Panc1 (cell line): ENCODE results near the gene EFL1. TPM values are rescaled to one million over a fixed set of nuclear protein-coding genes. Genes with fewer than 3 reads are reported as not detected.

Experiments
- ATAC-seq: fragments of 200-7000 bp; cut with Tn5 transposase; 2 replicates; pipeline ENCODE4 v1.9.1; 2020; ENCODE audit warnings: mild to moderate bottlenecking, moderate library complexity
- BruUV-seq: library from RNA; stranded (reverse); fragments of 400-500 nt; replicated peaks from 2 replicates; lab custom pipeline; 2021; lab: Mats Ljungman, UMichigan
- CTCF ChIA-PET: fragments of 300-600 bp; sonication (Branson Sonifier 250); formaldehyde crosslinking; loops from one replicate; lab custom pipeline; 2022; ENCODE audit warnings: antibody characterized with exemption; lab: Charles Lee
- POLR2A ChIA-PET: fragments of 300-600 bp; sonication (Branson Sonifier 250); formaldehyde crosslinking; loops from one replicate; lab custom pipeline; 2022; ENCODE audit warnings: antibody characterized with exemption; lab: Charles Lee
- DNase-seq: peaks from one replicate; pipeline ENCODE4 v3.0.0-alpha.2; 2010; ENCODE audit warnings: low read depth, low spot score
- H3K27ac ChIP-seq: 2 replicates; pipeline ENCODE4 v1.5.1; 2011; ENCODE audit warnings: mild to moderate bottlenecking, low read length, inconsistent platforms
- H3K27me3 ChIP-seq: fragments of 200-500 bp; sonication (Bioruptor generic); 2 replicates; pipeline ENCODE4 v1.6.0; 2014; ENCODE audit warnings: low read length, inconsistent platforms; ENCODE audit not compliant: control insufficient read depth, insufficient read depth
- H3K36me3 ChIP-seq: fragments of 200-500 bp; sonication (Bioruptor generic); 2 replicates; pipeline ENCODE4 v1.5.1; 2014; ENCODE audit warnings: inconsistent platforms, mild to moderate bottlenecking, low read length, moderate library complexity; ENCODE audit not compliant: control insufficient read depth, insufficient read depth
- H3K4me1 ChIP-seq: 2 replicates; pipeline ENCODE4 v1.5.1; 2011; ENCODE audit warnings: inconsistent platforms, mild to moderate bottlenecking, low read length, moderate library complexity; ENCODE audit not compliant: control insufficient read depth, insufficient read depth
- H3K4me3 ChIP-seq, 2 experiments: 2 replicates each; pipeline ENCODE4 v1.5.1; 2011 to 2012; ENCODE audit warnings: low read depth in 2 of 2, low read length in 2 of 2, mild to moderate bottlenecking in 2 of 2, inconsistent platforms in 1 of 2, moderate library complexity in 1 of 2
- H3K9me3 ChIP-seq: fragments of 200-500 bp; sonication (Bioruptor generic); 2 replicates; pipeline ENCODE4 v1.5.1; 2014; ENCODE audit warnings: low read depth, mild to moderate bottlenecking, inconsistent platforms, low read length, moderate library complexity; ENCODE audit not compliant: control insufficient read depth, insufficient read depth
- POLR2AphosphoS5 ChIP-seq: IDR thresholded peaks from 2 replicates; pipeline ENCODE4 v1.6.1; 2012; ENCODE audit warnings: mild to moderate bottlenecking, low read depth, low read length, moderate library complexity
- SIN3A ChIP-seq: IDR thresholded peaks from 2 replicates; pipeline ENCODE4 v1.6.1; 2012; ENCODE audit warnings: low read depth, mild to moderate bottlenecking, low read length, moderate library complexity, borderline replicate concordance; ENCODE audit not compliant: insufficient read depth
- TCF7L2 ChIP-seq: IDR thresholded peaks from 2 replicates; pipeline ENCODE4 v1.6.1; 2011; ENCODE audit warnings: mild to moderate bottlenecking, low read depth, low read length, inconsistent platforms
- in situ Hi-C: cut with HindIII; loops from 2 replicates; pipeline ENCODE4 v1.10.0; 2016; ENCODE audit warnings: low sequenced_read_pairs, low pct_unique_long_range_greater_than_20kb
- intact Hi-C: fragments of 100-400 bp; cut with micrococcal nuclease; formaldehyde crosslinking; loops from one replicate; pipeline ENCODE4 v1.10.0; 2022; ENCODE audit not compliant: unreplicated experiment
- total RNA-seq: library from RNA; stranded (reverse); gene quantifications from one replicate; pipeline ENCODE4 v1.2.1, GENCODE V29; 2021; ENCODE audit not compliant: unreplicated experiment
- TF ChIP-seq, protein P1 (sequence below): fragments of 450-650 bp; IDR thresholded peaks from 2 replicates; pipeline ENCODE4 v1.5.1; 2017; ENCODE audit warnings: mild to moderate bottlenecking
- TF ChIP-seq, protein P2 (sequence below), 2 experiments: IDR thresholded peaks; 2 replicates each; pipeline ENCODE4 v1.6.1; 2011 to 2012; ENCODE audit warnings: low read depth in 2 of 2, control low read depth in 1 of 2, low read length in 1 of 2, mild to moderate bottlenecking in 1 of 2, moderate library complexity in 1 of 2; ENCODE audit not compliant: insufficient read depth in 1 of 2

The EFL1 gene
- total RNA-seq, 1 experiment from 2014 or later = 20.2 TPM

DNA sequence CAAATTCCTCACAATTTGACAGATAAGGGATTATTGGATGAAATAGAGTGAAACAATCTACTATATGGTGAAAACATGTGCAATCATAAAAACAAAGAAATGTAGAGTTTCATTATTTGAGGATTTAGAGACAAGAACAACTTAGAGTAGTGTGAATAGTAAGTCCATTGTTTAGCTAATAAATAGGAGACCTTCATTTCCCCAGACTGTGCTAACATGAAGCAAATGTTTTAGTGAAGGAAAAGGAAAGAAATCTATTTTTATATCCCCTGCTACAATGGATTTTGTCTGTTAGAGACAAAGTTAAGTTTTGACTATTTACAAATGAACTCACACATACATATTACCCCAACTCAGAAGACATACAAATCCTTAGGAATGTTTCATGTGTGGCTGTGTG lies 77.8 kb downstream of the EFL1 start:
- H3K9me3 ChIP-seq = no peaks in the 10 kb centered on the region
- TF ChIP-seq, protein P1, sequence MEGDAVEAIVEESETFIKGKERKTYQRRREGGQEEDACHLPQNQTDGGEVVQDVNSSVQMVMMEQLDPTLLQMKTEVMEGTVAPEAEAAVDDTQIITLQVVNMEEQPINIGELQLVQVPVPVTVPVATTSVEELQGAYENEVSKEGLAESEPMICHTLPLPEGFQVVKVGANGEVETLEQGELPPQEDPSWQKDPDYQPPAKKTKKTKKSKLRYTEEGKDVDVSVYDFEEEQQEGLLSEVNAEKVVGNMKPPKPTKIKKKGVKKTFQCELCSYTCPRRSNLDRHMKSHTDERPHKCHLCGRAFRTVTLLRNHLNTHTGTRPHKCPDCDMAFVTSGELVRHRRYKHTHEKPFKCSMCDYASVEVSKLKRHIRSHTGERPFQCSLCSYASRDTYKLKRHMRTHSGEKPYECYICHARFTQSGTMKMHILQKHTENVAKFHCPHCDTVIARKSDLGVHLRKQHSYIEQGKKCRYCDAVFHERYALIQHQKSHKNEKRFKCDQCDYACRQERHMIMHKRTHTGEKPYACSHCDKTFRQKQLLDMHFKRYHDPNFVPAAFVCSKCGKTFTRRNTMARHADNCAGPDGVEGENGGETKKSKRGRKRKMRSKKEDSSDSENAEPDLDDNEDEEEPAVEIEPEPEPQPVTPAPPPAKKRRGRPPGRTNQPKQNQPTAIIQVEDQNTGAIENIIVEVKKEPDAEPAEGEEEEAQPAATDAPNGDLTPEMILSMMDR = no peak
- TF ChIP-seq, protein P2, sequence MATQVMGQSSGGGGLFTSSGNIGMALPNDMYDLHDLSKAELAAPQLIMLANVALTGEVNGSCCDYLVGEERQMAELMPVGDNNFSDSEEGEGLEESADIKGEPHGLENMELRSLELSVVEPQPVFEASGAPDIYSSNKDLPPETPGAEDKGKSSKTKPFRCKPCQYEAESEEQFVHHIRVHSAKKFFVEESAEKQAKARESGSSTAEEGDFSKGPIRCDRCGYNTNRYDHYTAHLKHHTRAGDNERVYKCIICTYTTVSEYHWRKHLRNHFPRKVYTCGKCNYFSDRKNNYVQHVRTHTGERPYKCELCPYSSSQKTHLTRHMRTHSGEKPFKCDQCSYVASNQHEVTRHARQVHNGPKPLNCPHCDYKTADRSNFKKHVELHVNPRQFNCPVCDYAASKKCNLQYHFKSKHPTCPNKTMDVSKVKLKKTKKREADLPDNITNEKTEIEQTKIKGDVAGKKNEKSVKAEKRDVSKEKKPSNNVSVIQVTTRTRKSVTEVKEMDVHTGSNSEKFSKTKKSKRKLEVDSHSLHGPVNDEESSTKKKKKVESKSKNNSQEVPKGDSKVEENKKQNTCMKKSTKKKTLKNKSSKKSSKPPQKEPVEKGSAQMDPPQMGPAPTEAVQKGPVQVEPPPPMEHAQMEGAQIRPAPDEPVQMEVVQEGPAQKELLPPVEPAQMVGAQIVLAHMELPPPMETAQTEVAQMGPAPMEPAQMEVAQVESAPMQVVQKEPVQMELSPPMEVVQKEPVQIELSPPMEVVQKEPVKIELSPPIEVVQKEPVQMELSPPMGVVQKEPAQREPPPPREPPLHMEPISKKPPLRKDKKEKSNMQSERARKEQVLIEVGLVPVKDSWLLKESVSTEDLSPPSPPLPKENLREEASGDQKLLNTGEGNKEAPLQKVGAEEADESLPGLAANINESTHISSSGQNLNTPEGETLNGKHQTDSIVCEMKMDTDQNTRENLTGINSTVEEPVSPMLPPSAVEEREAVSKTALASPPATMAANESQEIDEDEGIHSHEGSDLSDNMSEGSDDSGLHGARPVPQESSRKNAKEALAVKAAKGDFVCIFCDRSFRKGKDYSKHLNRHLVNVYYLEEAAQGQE (IDR thresholded peaks at IDR 0.05; ENCODE audit: insufficient read depth in 1 of 2, low read depth in 2 of 2, low read length in 1 of 2) = no peak
- TF ChIP-seq POLR2AphosphoS5 (no peak), SIN3A (no peak), TCF7L2 (no peak)
- H3K4me3 ChIP-seq = no peak overlapping the region
- H3K4me1 ChIP-seq = no peaks in the 10 kb centered on the region; the same call in 1 of the 2 replicates
- H3K27ac ChIP-seq = no peak overlapping the region
- intact Hi-C loops (no loop called here), in situ Hi-C loops (no loop called here)
- CTCF ChIA-PET = no interaction called here
- no peak for ATAC-seq
- no peaks in the 10 kb centered on the region for H3K27me3 ChIP-seq
- no peak for DNase-seq
- POLR2A ChIA-PET = no interaction called here
- BruUV-seq = no TSS peak
- no peaks in the 10 kb centered on the region for H3K36me3 ChIP-seq

DNA sequence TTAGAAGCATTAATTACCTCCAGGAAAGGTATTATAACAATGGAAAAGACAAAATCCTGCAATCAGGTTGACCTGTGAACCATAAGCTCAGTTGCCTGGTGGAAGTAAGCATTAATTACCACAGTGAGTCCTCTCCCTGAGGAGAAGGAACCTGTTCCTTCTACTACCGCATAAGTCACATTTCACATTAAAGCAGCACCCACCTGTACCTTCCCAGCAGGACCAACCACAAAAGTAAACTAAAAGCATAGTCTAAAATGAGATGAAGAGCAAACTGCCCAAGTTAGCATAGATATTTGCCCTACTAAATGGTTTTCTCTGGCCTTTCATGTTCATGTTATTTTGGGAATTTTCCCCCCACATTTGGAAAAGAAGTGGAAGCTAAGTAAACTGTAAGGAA lies 78.2 kb downstream of the EFL1 start:
- no peak overlapping the region for H3K27ac ChIP-seq
- H3K36me3 ChIP-seq = no peaks in the 10 kb centered on the region
- POLR2A ChIA-PET = no interaction called here
- intact Hi-C loops = no loop called here
- in situ Hi-C loops = no loop called here
- TF ChIP-seq, protein P1 = no peak
- TF ChIP-seq, protein P2 (IDR thresholded peaks at IDR 0.05; ENCODE audit: insufficient read depth in 1 of 2, low read depth in 2 of 2, low read length in 1 of 2) = no peak
- TF ChIP-seq POLR2AphosphoS5 (no peak), TCF7L2 (no peak), SIN3A (no peak)
- no peaks in the 10 kb centered on the region; the same call in 1 of the 2 replicates for H3K4me1 ChIP-seq
- no peaks in the 10 kb centered on the region for H3K27me3 ChIP-seq
- no peak for DNase-seq
- H3K4me3 ChIP-seq = no peak overlapping the region
- no peak for ATAC-seq
- no TSS peak for BruUV-seq
- CTCF ChIA-PET = no interaction called here
- H3K9me3 ChIP-seq = no peaks in the 10 kb centered on the region
